Activated CD8-positive, alpha-beta T cell treated with anti-CD3 and anti-CD28 coated beads, Interleukin-2, amount 10 ng/mL, durations not matched to agents 7 days and 5 days (primary cell): Measurements from ENCODE around the gene PAQR5. TPM values are rescaled to one million over a fixed set of nuclear protein-coding genes. Genes with fewer than 3 reads are reported as not detected.

Experiments used
- total RNA-seq, 2 experiments: library from RNA; stranded (reverse); gene quantifications; one replicate each; pipeline ENCODE4 v1.2.3, GENCODE V29; 2021

PAQR5 gene
- total RNA-seq, 2 experiments from 2014 or later, result not detected

Other genes starting within 250 kb of the PAQR5 start
- 1 to 10 TPM; 3.1 to 3.2 TPM for gene GLCE, start 138.3 kb upstream of the PAQR5 start, total RNA-seq
- 10 to 100 TPM; 80.7 to 87.9 TPM for gene KIF23, start 115.4 kb downstream of the PAQR5 start, total RNA-seq
- gene RPLP1, start 153.9 kb downstream of the PAQR5 start, total RNA-seq, result 1,000 to 10,000 TPM; 1,664 to 1,767 TPM